Mesodermal cell (in vitro differentiated cells): ENCODE results near the gene LAMB1.

Experiments
- H3K27ac ChIP-seq: 2 replicates; pipeline ENCODE4 v1.7.0; 2013; ENCODE audit warnings: mild to moderate bottlenecking, low read depth, low read length, moderate library complexity; ENCODE audit not compliant: severe bottlenecking
- H3K36me3 ChIP-seq: 2 replicates; pipeline ENCODE4 v1.7.1; 2013; ENCODE audit warnings: mild to moderate bottlenecking, low read length, moderate library complexity; ENCODE audit not compliant: control insufficient read depth, insufficient read depth
- H3K4me1 ChIP-seq: one replicate; pipeline ENCODE4 v1.7.1; 2013; ENCODE audit warnings: mild to moderate bottlenecking, low read length; ENCODE audit not compliant: insufficient read depth, control insufficient read depth, poor library complexity, severe bottlenecking
- H3K4me3 ChIP-seq: 2 replicates; pipeline ENCODE4 v1.7.0; 2013; ENCODE audit warnings: low read length, control low read depth, mild to moderate bottlenecking; ENCODE audit not compliant: insufficient read depth, poor library complexity, severe bottlenecking; ENCODE audit errors: extremely low read depth
- H3K9me3 ChIP-seq: 2 replicates; pipeline ENCODE4 v1.7.1; 2013; ENCODE audit warnings: mild to moderate bottlenecking, low read length, moderate library complexity; ENCODE audit not compliant: control insufficient read depth
- WGBS, 2 experiments: methylation state at CpG; one replicate each; pipeline ENCODE4 v1.1.5; 2013; ENCODE audit warnings: missing lambda C conversion rate in 2 of 2; ENCODE audit not compliant: insufficient coverage in 2 of 2; 5-methylcytosine and 5-hydroxymethylcytosine counted together

LAMB1 gene

DNA sequence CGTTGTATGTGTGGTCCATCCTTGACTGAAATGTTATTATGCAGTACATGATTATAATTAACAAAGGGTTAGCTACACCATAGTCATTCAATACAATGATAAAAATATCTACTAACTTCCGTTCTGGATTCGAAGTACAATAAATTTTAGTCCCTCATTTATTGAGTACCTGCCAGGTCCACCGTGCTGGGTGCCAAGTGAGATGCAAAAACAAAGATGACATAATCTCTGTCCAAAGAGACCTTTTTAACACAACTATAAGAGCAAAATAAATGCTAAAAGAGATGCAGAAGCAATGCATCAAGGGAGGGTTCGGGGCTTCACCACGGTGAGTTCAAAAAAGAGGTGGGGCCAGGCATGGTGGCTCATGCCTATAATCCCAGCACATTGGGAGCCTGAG, 33.1 kb downstream of the LAMB1 start:
- H3K9me3 ChIP-seq: no peaks in the 10 kb centered on the region
- no peak overlapping the region for H3K27ac ChIP-seq
- peaks cover 94% of the 10 kb centered on the region for H3K36me3 ChIP-seq
- H3K4me3 ChIP-seq: no peak overlapping the region
- H3K4me1 ChIP-seq: peaks cover 14% of the 10 kb centered on the region
- WGBS, 2 experiments: 100% methylated on average over 2 to 5 of the region's 6 CpGs

- H3K27ac ChIP-seq: no peak overlapping the region
- 81 to 100% methylated on average over 1 to 2 of the region's 3 CpGs for WGBS, 2 experiments
- H3K4me1 ChIP-seq: peaks cover 14% of the 10 kb centered on the region
- H3K9me3 ChIP-seq: no peaks in the 10 kb centered on the region
- H3K36me3 ChIP-seq: peaks cover 96% of the 10 kb centered on the region
- H3K4me3 ChIP-seq: no peak overlapping the region
Observed at GRCh38 chr7:107968449-107968848, 34.5 kb downstream of the LAMB1 start.

DNA sequence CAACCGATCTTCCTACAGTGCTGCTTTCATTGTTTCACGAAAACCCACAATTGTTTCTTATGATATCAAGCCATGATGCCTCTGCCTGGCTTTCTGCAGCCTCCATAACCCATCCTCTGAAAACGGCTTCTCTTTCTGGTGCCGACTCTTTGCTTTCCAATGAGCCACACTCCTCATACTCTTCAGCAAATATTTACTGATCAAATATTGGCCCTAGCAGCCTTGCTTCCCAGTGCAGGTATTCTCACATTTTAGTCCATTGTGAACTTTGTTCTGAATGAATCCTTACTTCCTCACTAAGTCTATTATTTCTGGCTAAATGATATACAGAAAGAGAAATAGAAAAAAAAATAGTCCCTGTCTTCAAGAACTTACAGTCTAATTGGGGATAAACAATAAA, 35.5 kb downstream of the LAMB1 start:
- peak overlapping the region; percentile 6 for H3K27ac ChIP-seq
- H3K4me1 ChIP-seq: peaks cover 14% of the 10 kb centered on the region
- H3K36me3 ChIP-seq: peaks cover 96% of the 10 kb centered on the region
- 95 to 97% methylated on average over 4 of the region's 4 CpGs for WGBS, 2 experiments
- H3K9me3 ChIP-seq: no peaks in the 10 kb centered on the region
- no peak overlapping the region for H3K4me3 ChIP-seq

DNA sequence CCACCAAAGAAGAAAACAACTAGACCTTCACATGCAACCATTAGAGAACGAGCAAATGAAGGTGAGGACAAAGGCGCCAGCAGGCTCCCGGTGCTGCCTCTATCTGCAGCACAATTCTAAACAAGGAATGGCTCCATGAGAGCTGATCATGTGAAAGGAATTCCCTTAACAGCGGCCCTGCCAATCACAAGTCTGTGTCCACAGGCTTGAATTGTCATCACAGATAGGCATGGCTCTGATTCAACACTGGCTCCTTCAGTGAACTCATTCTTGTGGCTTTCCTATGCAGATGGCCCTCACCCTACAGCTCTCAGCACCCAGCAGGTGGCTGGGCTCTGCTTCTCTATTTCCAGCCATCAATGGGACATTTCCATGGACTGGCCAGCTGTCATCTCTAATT, 36.2 kb downstream of the LAMB1 start:
- H3K4me1 ChIP-seq: peaks cover 14% of the 10 kb centered on the region
- H3K9me3 ChIP-seq: no peaks in the 10 kb centered on the region
- peaks cover 95% of the 10 kb centered on the region for H3K36me3 ChIP-seq
- WGBS, 2 experiments: 49 to 55% methylated on average over 3 to 4 of the region's 4 CpGs
- no peak overlapping the region for H3K4me3 ChIP-seq
- peak overlapping the region; percentile 79 for H3K27ac ChIP-seq

- H3K4me3 ChIP-seq: no peak overlapping the region
- no peak overlapping the region for H3K27ac ChIP-seq
- peaks cover 95% of the 10 kb centered on the region for H3K36me3 ChIP-seq
- H3K4me1 ChIP-seq: peaks cover 15% of the 10 kb centered on the region
- H3K9me3 ChIP-seq: no peaks in the 10 kb centered on the region
- WGBS, 2 experiments: 97 to 98% methylated on average over 6 of the region's 11 CpGs
Observed at GRCh38 chr7:107964510-107964909, 38.5 kb downstream of the LAMB1 start.

GRCh38 chr7:107962817-107963216, 40.1 kb downstream of the LAMB1 start:
- H3K9me3 ChIP-seq: no peaks in the 10 kb centered on the region
- WGBS, 2 experiments: 98 to 100% methylated on average over 3 to 5 of the region's 9 CpGs
- H3K4me3 ChIP-seq: no peak overlapping the region
- H3K4me1 ChIP-seq: peaks cover 25% of the 10 kb centered on the region
- H3K27ac ChIP-seq: no peak overlapping the region
- peaks cover 95% of the 10 kb centered on the region for H3K36me3 ChIP-seq

DNA sequence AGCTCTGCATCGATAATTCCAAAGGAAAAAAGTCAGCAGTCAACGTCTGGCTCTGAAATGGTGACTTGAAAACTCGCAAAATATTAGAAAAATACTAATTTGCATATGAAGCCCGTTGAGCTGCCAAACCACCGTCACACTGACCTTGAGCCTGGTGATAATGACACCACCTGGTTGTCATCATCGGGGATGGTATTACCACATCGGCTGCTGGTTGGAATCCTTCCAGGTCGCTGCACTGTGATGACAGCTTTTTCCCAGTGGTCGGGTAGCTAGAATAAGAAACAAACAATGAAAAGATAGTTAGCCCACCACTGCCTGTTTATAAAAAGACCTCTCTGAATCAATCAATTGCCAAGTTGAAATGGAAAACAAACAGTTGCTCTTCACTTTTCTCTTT, 41.6 kb downstream of the LAMB1 start:
- H3K4me1 ChIP-seq: peaks cover 14% of the 10 kb centered on the region
- 94 to 95% methylated on average over 7 to 9 of the region's 9 CpGs for WGBS, 2 experiments

DNA sequence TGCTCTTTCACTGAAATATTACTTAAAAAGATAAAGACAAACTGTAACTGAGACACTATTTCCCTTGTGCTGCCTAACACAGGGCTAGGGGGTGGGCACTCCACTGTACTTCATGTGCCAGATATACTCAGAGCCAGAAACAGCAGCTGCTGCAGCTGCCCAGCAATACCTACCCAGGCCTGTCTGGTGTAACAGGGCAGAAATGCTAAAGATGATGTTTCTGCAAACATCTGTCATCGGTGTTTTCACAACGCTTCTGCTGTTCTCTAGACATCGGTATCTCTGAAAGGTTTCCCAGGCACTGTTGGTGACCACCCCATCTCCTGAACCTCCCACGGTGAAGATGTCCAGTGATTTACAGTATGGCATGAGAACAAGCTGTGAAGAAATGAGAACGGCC, 42.7 kb downstream of the LAMB1 start:
- Histone ChIP-seq H3K9me3 (no peaks in the 10 kb centered on the region), H3K4me3 (no peak overlapping the region), H3K4me1 (peaks cover 12% of the 10 kb centered on the region), H3K27ac (no peak overlapping the region), H3K36me3 (peaks cover 99% of the 10 kb centered on the region)
- 96 to 98% methylated on average over 4 to 5 of the region's 5 CpGs for WGBS, 2 experiments

More for the DNA sequence above, 41.6 kb downstream of the LAMB1 start:
- peaks cover 97% of the 10 kb centered on the region for H3K36me3 ChIP-seq
- H3K4me3 ChIP-seq: no peak overlapping the region
- H3K9me3 ChIP-seq: no peaks in the 10 kb centered on the region
- H3K27ac ChIP-seq: no peak overlapping the region

DNA sequence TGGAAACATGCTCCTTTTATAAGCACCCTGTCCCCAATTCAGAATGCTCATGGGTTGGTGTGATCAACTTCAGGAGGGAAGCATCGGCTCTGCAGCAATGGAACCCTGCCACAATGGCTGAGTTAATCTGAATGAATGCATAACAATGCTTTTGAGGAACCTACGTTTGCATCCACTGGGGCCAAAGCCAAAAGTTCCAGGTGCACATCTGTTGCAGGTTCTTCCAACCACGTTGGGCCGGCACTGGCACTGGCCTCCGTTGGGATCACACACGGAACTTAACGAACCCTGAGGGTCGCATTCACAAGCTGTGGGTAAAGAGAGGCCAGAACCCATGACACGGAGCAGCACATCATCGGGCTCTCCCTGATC, 43.4 kb downstream of the LAMB1 start:
- Histone ChIP-seq H3K36me3 (peaks cover 97% of the 10 kb centered on the region), H3K4me1 (peaks cover 12% of the 10 kb centered on the region), H3K9me3 (no peaks in the 10 kb centered on the region), H3K27ac (no peak overlapping the region), H3K4me3 (no peak overlapping the region)
- 92 to 94% methylated on average over 8 to 10 of the region's 10 CpGs for WGBS, 2 experiments

DNA sequence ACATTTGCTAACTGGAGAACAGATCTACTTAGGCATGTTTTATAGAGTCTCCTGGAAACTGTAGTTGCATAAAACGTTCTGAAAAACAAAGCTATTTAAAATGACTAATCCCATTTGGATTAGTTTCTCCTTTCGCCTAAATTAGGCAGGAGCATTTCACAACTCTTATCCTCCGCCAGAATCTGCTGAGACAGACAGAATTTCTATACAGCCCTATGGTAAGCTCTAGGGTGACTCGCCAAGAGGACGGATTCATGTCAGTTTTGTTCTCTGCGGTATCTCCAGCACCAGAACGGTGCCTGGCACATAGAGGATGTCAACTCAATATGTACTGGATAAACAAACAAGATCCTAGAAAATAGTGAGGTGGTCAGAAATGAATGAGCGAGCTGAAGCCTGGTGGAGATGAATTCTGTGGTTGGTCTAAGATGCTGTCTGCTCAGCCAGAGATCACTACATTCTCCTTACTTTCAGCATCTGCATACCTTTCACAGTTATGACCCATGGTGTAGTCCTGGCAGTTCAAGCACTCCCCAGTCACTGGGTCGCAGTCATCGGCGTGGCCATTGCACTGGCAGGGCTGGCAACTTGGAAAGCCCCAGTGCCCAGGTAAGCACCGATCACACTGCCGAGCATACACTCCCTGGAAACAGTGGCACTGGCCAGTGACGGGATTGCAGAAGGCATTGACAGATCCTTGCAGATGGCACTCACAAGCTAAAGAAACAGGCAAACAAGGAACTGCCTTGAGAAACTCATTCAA, 44.0 kb downstream of the LAMB1 start:
- 95% methylated on average over 12 to 13 of the region's 14 CpGs for WGBS, 2 experiments
- no peak overlapping the region for H3K27ac ChIP-seq
- H3K4me3 ChIP-seq: no peak overlapping the region
- H3K4me1 ChIP-seq: peaks cover 14% of the 10 kb centered on the region
- H3K9me3 ChIP-seq: no peaks in the 10 kb centered on the region
- H3K36me3 ChIP-seq: peaks cover 97% of the 10 kb centered on the region

- peaks cover 97% of the 10 kb centered on the region for H3K36me3 ChIP-seq
- WGBS, 2 experiments: 86 to 100% methylated on average over 2 of the region's 2 CpGs
- no peak overlapping the region for H3K4me3 ChIP-seq
- H3K9me3 ChIP-seq: no peaks in the 10 kb centered on the region
- no peak overlapping the region for H3K27ac ChIP-seq
- H3K4me1 ChIP-seq: peaks cover 27% of the 10 kb centered on the region
Observed at GRCh38 chr7:107957436-107957835, 45.5 kb downstream of the LAMB1 start.
